ENCODE measurements around the gene NFIC.

The NFIC gene

DNA sequence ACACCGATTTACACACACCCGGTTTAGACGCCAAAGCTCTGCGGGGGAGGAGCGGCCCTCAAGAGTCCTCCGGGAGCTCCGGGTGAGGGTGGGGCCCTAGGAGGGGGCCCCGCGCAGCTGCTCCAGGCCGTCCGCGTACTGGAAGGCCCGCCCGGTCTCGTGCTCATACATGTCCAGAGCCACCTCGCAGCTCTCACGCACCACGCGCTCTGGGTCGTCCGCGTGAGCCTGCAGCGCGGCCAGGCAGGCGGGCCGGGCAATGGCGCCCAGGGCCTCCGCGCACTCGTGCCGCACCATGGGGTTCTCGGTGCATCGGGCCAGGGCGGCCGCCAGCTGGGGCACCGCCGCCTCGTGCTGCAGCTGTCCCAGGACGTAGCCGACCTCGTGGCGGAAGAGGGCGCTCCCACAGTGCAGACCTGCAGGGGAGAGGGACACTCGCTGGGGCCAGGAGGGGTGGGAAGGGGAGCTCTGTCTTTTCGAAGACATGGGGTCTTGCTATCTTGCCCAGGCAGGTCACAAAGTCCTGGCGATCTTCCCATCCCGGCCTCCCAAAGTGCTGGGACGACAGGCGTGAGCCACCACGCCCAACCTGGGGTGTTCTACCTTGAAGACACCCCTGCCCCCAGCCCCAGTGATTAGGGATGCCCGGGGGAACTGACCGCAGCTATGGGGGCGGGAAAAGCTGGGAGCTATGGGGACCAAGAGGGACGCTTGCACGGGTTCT is 125.2 kb downstream of the NFIC start:
- Histone ChIP-seq H3K4me1 (ENCODE audit: control insufficient read depth, insufficient read depth, low read length) (no peaks in the 10 kb centered on the region), H3K4me3 (ENCODE audit: low read length in 2 of 2) (no peak overlapping the region), H3K27ac (ENCODE audit: low read length) (no peak overlapping the region), H3K9me3 (ENCODE audit: control insufficient read depth in 2 of 2, low read length in 2 of 2) (no peaks in the 10 kb centered on the region), H3K27me3 (ENCODE audit: control insufficient read depth in 1 of 2, insufficient read depth in 2 of 2, low read length in 2 of 2) (no peaks in the 10 kb centered on the region), H3K9ac (ENCODE audit: low read length in 2 of 2) (no peak overlapping the region), H3K36me3 (ENCODE audit: control insufficient read depth in 2 of 2, insufficient read depth in 2 of 2, low read length in 2 of 2) (peaks cover 8 to 26% of the 10 kb centered on the region in 2 donors)

DNA sequence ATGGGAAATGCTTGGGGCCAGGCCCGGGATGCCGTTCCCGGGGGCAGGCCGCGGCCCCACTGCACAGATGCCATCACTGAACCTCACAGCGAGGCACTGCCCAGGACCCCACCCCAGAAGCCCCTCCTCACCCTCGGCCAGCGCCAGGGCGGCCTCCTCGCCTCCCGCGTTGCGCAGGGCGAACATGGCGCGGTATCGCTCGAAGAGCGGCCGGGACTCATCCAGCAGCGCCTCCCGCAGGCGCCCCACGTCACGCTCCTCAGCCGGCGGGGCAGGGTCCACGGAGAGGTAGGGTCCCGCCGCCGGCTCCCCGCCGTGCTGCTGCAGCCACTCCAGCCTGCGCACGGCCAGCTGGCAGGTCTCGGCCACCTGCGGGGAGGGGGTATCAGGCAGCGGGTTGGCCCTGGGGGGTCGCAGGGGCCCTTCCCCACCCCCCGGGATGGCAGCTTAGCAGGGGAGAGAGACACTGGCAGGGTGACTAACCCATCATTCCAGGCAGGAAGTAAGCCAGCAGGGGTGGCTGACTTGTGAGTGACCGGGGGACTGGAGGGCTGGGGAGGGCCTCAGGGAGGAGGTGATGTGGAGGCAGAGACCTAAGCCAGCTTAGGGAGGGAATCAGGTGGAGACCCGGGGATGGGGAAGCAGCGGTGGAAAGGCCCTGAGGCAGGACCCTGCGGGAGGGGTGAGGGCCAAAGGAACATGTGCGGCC is 125.9 kb downstream of the NFIC start:
- Histone ChIP-seq H3K9ac (ENCODE audit: low read length in 2 of 2) (no peak overlapping the region), H3K36me3 (ENCODE audit: control insufficient read depth in 2 of 2, insufficient read depth in 2 of 2, low read length in 2 of 2) (peaks cover 13 to 29% of the 10 kb centered on the region in 2 donors), H3K27ac (ENCODE audit: low read length) (no peak overlapping the region), H3K27me3 (ENCODE audit: control insufficient read depth in 1 of 2, insufficient read depth in 2 of 2, low read length in 2 of 2) (no peaks in the 10 kb centered on the region), H3K9me3 (ENCODE audit: control insufficient read depth in 2 of 2, low read length in 2 of 2) (no peaks in the 10 kb centered on the region), H3K4me3 (ENCODE audit: low read length in 2 of 2) (no peak overlapping the region), H3K4me1 (ENCODE audit: control insufficient read depth, insufficient read depth, low read length) (no peaks in the 10 kb centered on the region)

GRCh38 chr19:3492919-3493318 is 126.5 kb downstream of the NFIC start:
- H3K4me3 ChIP-seq (ENCODE audit: low read length in 2 of 2): no peak overlapping the region
- H3K9ac ChIP-seq (ENCODE audit: low read length in 2 of 2): no peak overlapping the region
- no peaks in the 10 kb centered on the region for H3K4me1 ChIP-seq (ENCODE audit: control insufficient read depth, insufficient read depth, low read length)
- no peak overlapping the region for H3K27ac ChIP-seq (ENCODE audit: low read length)
- no peaks in the 10 kb centered on the region for H3K27me3 ChIP-seq (ENCODE audit: control insufficient read depth in 1 of 2, insufficient read depth in 2 of 2, low read length in 2 of 2)
- no peaks in the 10 kb centered on the region for H3K9me3 ChIP-seq (ENCODE audit: control insufficient read depth in 2 of 2, low read length in 2 of 2)
- H3K36me3 ChIP-seq (ENCODE audit: control insufficient read depth in 2 of 2, insufficient read depth in 2 of 2, low read length in 2 of 2): peaks cover 14 to 29% of the 10 kb centered on the region in 2 donors

DNA sequence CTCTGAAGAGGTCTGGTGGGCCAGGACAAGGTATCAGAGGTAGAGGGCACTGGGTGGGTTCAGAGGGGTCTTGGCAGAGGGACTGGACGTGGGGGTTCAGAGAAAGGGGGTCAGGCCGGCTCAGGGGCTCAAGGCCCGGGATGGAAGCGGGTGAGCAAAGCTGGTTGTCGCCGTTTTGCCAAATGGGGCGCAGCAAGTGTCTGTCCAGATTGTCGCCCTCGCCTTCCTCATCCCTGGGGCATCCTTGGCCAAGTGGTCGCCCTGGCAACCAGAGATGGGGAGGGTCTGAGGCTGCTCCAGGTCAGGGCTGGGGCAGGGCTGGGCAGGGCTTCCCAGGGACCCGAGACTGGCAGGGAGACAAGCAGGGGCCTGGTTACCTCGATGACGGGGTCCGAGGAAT is 127.3 kb downstream of the NFIC start:
- Histone ChIP-seq H3K9ac (ENCODE audit: low read length in 2 of 2) (no peak overlapping the region), H3K9me3 (ENCODE audit: control insufficient read depth in 2 of 2, low read length in 2 of 2) (no peaks in the 10 kb centered on the region), H3K27me3 (ENCODE audit: control insufficient read depth in 1 of 2, insufficient read depth in 2 of 2, low read length in 2 of 2) (no peaks in the 10 kb centered on the region), H3K36me3 (ENCODE audit: control insufficient read depth in 2 of 2, insufficient read depth in 2 of 2, low read length in 2 of 2) (peaks cover 14 to 29% of the 10 kb centered on the region in 2 donors), H3K4me1 (ENCODE audit: control insufficient read depth, insufficient read depth, low read length) (no peaks in the 10 kb centered on the region), H3K27ac (ENCODE audit: low read length) (no peak overlapping the region), H3K4me3 (ENCODE audit: low read length in 2 of 2) (no peak overlapping the region)

- Histone ChIP-seq H3K4me1 (ENCODE audit: control insufficient read depth, insufficient read depth, low read length) (no peaks in the 10 kb centered on the region), H3K9me3 (ENCODE audit: control insufficient read depth in 2 of 2, low read length in 2 of 2) (no peaks in the 10 kb centered on the region), H3K36me3 (ENCODE audit: control insufficient read depth in 2 of 2, insufficient read depth in 2 of 2, low read length in 2 of 2) (peaks cover 14 to 29% of the 10 kb centered on the region in 2 donors), H3K9ac (ENCODE audit: low read length in 2 of 2) (no peak overlapping the region), H3K4me3 (ENCODE audit: low read length in 2 of 2) (no peak overlapping the region), H3K27ac (ENCODE audit: low read length) (no peak overlapping the region), H3K27me3 (ENCODE audit: control insufficient read depth in 1 of 2, insufficient read depth in 2 of 2, low read length in 2 of 2) (no peaks in the 10 kb centered on the region)
Observed at GRCh38 chr19:3494051-3494450, 127.7 kb downstream of the NFIC start.

DNA sequence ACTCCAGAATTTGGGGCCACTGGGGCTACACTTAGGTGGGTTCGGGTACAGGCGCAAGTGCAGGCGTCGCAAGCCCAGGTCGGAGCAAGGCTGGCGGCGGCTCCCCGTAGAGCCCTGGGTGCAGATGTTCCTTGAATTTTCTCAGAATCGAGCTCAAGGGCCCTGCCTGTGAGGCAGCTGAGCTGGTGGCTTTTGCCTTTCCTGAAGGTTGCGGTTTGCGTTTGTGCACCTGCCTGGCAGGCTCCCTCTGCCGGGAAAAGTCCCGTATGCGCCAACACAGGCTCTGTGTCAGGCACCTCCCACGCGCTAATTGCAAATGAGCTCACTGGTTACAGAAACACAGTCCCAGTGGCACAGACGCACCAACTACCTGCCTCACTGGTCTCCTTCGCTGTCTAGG is 128.2 kb downstream of the NFIC start:
- Histone ChIP-seq H3K4me3 (ENCODE audit: low read length in 2 of 2) (no peak overlapping the region), H3K36me3 (ENCODE audit: control insufficient read depth in 2 of 2, insufficient read depth in 2 of 2, low read length in 2 of 2) (peaks cover 14 to 29% of the 10 kb centered on the region in 2 donors), H3K27ac (ENCODE audit: low read length) (no peak overlapping the region), H3K27me3 (ENCODE audit: control insufficient read depth in 1 of 2, insufficient read depth in 2 of 2, low read length in 2 of 2) (no peaks in the 10 kb centered on the region), H3K9ac (ENCODE audit: low read length in 2 of 2) (no peak overlapping the region), H3K4me1 (ENCODE audit: control insufficient read depth, insufficient read depth, low read length) (peaks cover under 1% of the 10 kb centered on the region), H3K9me3 (ENCODE audit: control insufficient read depth in 2 of 2, low read length in 2 of 2) (no peaks in the 10 kb centered on the region)

GRCh38 chr19:3496392-3497273 is 130.2 kb downstream of the NFIC start:
- no peaks in the 10 kb centered on the region for H3K27me3 ChIP-seq (ENCODE audit: control insufficient read depth in 1 of 2, insufficient read depth in 2 of 2, low read length in 2 of 2)
- peaks cover 14 to 27% of the 10 kb centered on the region in 2 donors for H3K36me3 ChIP-seq (ENCODE audit: control insufficient read depth in 2 of 2, insufficient read depth in 2 of 2, low read length in 2 of 2)
- no peak overlapping the region for H3K4me3 ChIP-seq (ENCODE audit: low read length in 2 of 2)
- H3K27ac ChIP-seq (ENCODE audit: low read length): no peak overlapping the region
- no peaks in the 10 kb centered on the region for H3K9me3 ChIP-seq (ENCODE audit: control insufficient read depth in 2 of 2, low read length in 2 of 2)
- H3K9ac ChIP-seq (ENCODE audit: low read length in 2 of 2): no peak overlapping the region
- peaks cover 11% of the 10 kb centered on the region for H3K4me1 ChIP-seq (ENCODE audit: control insufficient read depth, insufficient read depth, low read length)

- no peak overlapping the region for H3K4me3 ChIP-seq (ENCODE audit: low read length in 2 of 2)
- H3K27ac ChIP-seq (ENCODE audit: low read length): no peak overlapping the region
- H3K36me3 ChIP-seq (ENCODE audit: control insufficient read depth in 2 of 2, insufficient read depth in 2 of 2, low read length in 2 of 2): peaks cover 14 to 20% of the 10 kb centered on the region in 2 donors
- H3K4me1 ChIP-seq (ENCODE audit: control insufficient read depth, insufficient read depth, low read length): peaks cover 11% of the 10 kb centered on the region
- no peak overlapping the region for H3K9ac ChIP-seq (ENCODE audit: low read length in 2 of 2)
- H3K27me3 ChIP-seq (ENCODE audit: control insufficient read depth in 1 of 2, insufficient read depth in 2 of 2, low read length in 2 of 2): no peaks in the 10 kb centered on the region
- no peaks in the 10 kb centered on the region for H3K9me3 ChIP-seq (ENCODE audit: control insufficient read depth in 2 of 2, low read length in 2 of 2)
Observed at GRCh38 chr19:3497757-3498520, 131.6 kb downstream of the NFIC start.

DNA sequence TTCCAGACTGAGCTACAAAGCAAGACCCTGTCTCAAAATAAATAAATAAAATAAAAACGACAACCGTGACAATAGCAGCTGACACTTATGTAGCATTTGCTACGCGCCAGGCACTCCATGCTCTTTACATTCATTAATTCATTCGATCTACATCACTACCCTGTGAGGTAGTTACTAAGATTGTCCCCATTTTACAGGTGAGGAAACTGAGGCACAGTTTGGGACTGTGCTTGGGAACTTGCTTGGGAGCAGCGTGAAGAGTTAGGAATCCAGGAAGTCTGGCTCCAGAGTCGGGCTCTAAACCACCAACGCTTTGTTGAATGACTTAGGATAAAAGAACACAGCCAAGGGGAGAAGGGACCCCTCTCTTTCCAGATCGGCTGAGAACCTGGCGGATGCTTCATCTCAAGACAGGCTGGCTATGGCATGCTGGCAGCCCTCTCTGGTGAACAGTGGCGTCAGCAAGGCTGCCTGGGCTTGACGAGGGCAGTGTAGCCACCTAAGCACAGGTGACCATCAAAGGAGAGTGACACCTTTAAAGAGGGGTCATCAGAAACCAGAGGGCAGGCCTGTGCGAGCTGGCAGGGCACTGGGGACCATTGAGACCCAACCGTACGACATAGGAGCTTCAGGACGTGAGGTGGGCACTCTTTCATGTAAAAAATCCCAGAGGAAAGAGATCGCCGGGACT is 133.5 kb downstream of the NFIC start:
- Histone ChIP-seq H3K36me3 (ENCODE audit: control insufficient read depth in 2 of 2, insufficient read depth in 2 of 2, low read length in 2 of 2) (peaks cover 9 to 14% of the 10 kb centered on the region in 2 donors), H3K9me3 (ENCODE audit: control insufficient read depth in 2 of 2, low read length in 2 of 2) (no peaks in the 10 kb centered on the region), H3K27ac (ENCODE audit: low read length) (peak overlapping the region; percentile 93), H3K27me3 (ENCODE audit: control insufficient read depth in 1 of 2, insufficient read depth in 2 of 2, low read length in 2 of 2) (no peaks in the 10 kb centered on the region), H3K4me1 (ENCODE audit: control insufficient read depth, insufficient read depth, low read length) (peaks cover 11% of the 10 kb centered on the region), H3K9ac (ENCODE audit: low read length in 2 of 2) (peak overlapping the region; percentile 94 to 96), H3K4me3 (ENCODE audit: low read length in 2 of 2) (peak overlapping the region; percentile 99)
